Stimulated activated CD8-positive, alpha-beta memory T cell treated with anti-CD3 and anti-CD28 coated beads, Interleukin-4, amount 100 ng/mL, for 1 hour (primary cell): ENCODE measurements around the gene MBNL1.

Experiments
- DNase-seq, 2 donors: peaks; one replicate each; pipeline ENCODE4 v3.0.0-alpha.2; 2020; ENCODE audit warnings: low read depth in 2 of 2, low spot score in 1 of 2

The MBNL1 gene

DNA sequence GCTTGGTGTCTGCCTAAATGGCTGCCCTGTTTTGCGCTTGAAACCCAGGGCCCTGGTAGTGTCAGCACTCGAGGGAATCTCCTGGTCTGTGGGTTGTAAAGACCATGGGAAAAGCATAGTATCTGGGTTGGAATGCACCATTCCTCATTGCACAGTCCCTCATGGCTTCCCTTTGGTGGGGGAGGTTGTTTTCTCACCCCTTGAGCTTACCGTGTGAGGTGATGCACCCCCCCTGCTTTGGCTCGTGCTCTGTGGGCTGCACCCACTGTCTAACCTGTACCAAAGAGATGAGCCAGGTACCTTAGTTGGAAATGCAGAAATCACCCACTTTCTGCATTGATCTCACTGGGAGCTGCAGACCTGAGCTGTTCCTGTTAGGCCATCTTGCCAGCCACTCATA is 104.7 kb downstream of the MBNL1 start:
- no peak for DNase-seq

DNA sequence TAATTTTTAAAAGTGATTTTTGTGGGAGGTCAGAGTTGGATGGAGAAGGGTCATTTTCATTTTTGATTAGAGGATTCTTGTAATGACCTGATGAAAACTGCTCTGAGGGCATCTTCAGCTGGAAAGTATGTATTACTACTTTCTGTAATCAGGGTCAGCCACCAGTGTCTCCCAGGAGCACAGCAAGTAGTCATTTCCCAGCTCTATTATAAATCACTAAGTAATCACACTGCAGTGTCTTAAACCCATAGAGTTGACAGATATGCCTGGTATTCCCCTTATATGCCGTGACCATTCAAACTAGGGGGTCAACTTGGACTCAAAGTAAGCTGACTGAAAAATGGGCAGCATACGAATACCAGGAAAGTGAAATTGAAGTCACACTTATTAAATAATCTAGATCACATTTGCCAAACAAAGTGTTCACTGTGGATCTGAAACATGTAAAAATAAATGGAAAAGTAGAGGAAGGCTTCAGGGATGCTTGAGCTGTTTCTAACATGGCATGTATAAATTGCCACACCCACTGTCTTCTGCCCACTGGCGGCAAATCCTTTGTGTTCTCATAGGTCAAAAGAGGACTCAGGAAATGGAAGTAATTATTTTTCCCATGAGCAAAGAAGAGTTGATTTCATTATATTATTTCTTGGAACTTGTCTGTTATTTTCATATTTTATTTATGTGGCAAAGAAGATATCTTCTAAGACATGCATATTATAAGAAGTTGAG is 105.7 kb downstream of the MBNL1 start:
- no peak for DNase-seq

- DNase-seq: no peak
Observed at GRCh38 chr3:152375546-152375945, 106.8 kb downstream of the MBNL1 start.

DNA sequence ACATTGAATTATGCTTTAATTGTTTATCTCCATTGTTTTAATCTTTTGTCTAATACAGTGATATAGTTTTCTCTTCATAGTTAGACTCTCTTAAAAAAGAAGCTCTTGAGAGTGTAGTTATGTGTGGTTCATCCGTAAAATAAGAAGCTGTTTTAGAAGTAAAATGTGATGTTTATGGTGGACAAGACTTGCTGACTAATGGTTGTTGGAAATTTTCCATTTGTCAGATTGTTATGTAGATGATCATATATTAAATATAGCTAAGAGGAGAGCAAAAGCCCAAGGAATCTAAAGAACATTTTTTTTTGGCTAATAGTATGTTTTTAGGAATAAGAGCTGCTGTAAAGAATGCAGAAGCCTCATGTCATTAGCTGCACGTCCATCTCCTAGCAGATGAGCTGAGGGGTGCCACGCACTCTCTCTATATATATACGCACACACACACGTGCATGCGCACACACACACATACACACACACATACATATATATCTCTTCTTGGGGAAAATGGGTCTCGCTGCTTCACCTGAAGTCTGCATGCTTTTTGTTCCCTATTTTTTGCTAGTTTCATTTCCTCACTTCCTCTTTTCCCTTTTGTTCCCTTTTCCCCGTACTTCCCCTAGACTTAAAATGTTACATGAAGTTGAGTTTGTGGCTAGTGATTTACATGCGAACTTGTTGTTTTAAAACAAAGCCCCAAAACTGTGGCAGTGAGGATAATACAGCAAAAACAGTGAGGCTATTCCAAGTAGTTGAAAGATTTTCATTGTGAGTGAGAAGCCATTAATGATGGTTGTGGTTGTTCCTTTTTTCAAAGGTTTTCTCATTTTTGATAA is 107.8 kb downstream of the MBNL1 start:
- no peak for DNase-seq

DNA sequence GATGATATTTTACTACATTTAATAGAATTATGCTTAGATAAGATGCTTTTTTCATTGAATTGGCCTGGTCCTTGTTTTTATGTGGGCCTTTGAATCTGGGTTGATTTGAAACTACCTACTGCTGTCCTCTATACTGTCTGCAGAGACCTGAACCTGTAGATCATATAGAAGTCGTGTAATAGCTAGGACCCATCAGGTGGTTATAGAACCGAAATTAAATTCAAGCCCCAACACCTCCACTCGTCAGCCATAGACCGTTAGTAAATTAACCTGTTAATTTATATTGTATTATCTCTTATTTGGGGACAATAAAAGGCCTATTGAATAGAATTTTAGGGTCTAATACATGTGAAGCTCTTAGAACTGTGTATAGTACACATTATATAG is 108.4 kb downstream of the MBNL1 start:
- DNase-seq: no peak

GRCh38 chr3:152379415-152380042 is 110.8 kb downstream of the MBNL1 start:
- no peak for DNase-seq

- no peak for DNase-seq
Observed at GRCh38 chr3:152380043-152380442, 111.3 kb downstream of the MBNL1 start.

DNA sequence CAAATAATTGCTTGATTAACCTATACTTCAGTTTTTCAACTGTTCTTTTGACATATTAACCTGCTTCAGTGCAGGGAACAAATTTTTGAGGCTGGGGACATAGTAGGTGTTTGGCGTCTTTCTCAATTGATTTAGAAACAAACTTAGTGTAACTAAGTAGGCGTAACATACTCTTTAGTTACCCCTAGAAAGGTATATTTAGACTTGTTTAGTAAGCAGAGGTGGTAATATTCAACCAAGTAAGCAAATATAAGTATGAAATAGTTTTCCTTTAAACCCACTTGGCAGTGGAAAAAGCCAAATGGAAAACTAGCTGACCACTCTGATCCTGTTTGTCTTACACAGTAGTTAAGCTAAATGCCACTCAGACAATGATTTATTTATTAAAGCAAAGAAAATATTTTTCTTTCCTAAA is 113.2 kb downstream of the MBNL1 start:
- no peak for DNase-seq

GRCh38 chr3:152382312-152383135 is 113.8 kb downstream of the MBNL1 start:
- DNase-seq: no peak

- DNase-seq: no peak
Observed at GRCh38 chr3:152383136-152383606, 114.4 kb downstream of the MBNL1 start.

- no peak for DNase-seq
Observed at GRCh38 chr3:152384412-152384811, 115.7 kb downstream of the MBNL1 start.

DNA sequence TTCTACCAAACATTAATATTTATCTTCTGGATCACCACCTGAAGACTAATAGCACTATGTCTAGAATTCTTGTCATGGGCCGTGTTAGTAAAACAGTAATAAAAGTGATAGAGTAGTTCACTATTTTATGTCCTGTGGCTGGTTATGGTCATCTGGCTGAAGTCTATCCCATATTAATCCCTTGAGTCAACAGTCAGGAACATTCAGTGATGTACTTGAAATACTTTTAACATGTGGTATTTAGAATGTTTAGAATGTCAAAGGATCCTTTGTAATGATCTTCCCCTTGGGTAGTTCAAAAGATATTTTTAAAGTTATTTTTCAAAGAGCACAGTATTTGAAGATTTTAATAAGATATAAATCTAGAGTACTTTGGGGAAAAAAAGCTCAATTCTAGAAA is 117.0 kb downstream of the MBNL1 start:
- no peak for DNase-seq

DNA sequence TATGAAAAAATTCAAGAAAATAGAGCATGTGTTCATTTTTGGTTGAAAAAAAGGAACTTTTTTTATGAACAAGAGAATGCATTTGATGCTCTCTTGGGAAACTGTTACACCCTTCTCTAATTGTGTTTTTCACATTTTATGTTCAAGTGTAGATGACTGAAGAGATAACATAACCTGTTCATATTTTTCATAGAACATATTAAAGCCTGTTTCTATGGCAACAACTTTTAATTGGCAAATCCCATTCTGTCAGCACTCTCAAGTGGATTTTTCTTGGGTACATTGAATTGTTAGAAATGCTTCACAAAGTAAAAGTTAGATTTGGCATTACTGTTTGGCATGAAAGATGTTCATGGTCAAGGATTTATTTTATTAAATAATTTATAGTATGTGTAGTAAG is 117.5 kb downstream of the MBNL1 start:
- DNase-seq: no peak

DNA sequence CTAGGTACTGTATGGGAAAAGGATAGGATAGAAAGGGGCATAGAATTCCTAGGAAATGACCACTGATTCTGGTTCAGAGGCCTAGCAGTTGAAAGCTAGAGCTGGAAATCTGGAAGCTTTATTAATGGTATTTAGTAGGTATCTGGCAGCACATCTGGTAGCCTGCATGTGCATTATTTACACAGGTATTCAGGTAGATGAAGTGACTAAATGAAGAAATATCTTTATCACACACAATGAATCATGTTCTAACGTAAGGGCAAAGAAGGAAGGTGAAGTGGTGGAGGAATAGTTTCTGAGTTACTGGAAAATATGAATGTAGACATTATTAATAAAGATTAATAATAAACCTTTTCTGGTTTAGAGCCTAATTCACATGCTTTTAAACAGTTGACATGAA is 119.9 kb downstream of the MBNL1 start:
- DNase-seq: no peak

- no peak for DNase-seq
Observed at GRCh38 chr3:152389316-152389934, 120.7 kb downstream of the MBNL1 start.

DNA sequence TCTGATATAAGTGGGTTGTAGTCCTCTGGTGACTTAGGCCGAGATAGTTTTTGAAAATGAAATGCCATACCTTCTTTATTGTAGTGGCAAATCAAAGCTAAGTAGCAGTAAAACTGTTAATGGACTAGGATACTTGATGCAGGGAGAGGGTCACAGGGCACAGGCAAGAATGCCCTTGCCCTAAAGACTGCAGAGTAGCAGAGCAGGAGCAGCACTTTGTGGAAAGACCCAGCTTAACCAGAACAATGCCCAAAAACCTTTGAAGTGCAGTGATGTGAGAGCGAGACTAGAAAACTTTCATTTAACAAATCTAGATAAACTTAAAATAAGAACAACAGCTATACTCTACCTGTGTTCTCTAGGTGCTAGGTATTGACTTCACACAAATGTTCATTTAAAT is 121.9 kb downstream of the MBNL1 start:
- DNase-seq: no peak

GRCh38 chr3:152391671-152392070 is 122.9 kb downstream of the MBNL1 start:
- DNase-seq: no peak

GRCh38 chr3:152392272-152392880 is 123.6 kb downstream of the MBNL1 start:
- no peak for DNase-seq

GRCh38 chr3:152394246-152394645 is 125.5 kb downstream of the MBNL1 start:
- DNase-seq: no peak

DNA sequence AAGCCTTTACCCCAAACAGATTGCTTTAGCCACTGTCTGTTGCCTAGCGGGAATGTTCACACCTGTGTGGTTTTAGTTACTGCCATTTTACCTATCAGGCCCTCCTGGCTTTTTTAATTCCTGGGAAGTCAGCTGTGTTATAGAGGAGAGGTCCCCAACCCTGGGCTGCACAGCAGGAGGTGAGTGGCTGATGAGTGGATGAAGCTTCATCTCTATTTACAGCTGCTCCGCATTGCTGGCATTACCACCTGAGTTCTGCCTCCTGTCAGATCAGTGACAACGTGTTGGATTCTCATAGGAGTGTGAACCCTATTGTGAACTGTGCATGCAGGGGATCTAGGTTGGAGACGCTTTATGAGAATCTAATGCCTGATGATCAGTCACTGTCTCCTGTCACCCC is 127.0 kb downstream of the MBNL1 start:
- no peak for DNase-seq
